GM21619 (cell line): Measurements from ENCODE around the gene DNAJC7.
"Not testable (repeated sequence)": the region's sequence is repeated elsewhere in the genome, so short reads cannot be mapped to it uniquely, and the experiment has no call there.

Experiments
- ATAC-seq: cut with Tn5 transposase; IDR thresholded peaks from one replicate; pipeline ENCODE4 v1.9.1; 2021; ENCODE audit not compliant: unreplicated experiment

Gene DNAJC7

GRCh38 chr17:42013740-42014139, 3.5 kb downstream of the DNAJC7 start:
- not testable (repeated sequence) for ATAC-seq

DNA sequence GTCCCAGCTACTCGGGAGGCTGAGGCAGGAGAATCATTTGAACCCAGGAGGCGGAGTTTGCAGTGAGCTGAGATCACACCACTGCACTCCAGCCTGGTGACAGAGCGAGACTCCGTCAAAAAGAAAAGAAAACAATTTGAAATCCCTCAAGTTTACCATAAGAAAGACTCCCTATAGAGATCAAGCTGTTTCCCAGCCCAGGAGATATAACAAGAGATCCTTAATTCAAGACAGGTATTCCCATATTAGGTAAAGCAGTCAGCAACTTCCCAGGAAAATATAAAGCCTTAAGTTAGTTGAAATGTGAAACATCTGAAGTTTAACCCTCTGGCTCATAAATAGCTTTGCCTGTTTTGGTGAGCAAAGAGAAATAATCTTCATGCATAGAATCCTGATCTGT, 4.9 kb downstream of the DNAJC7 start:
- not testable (repeated sequence) for ATAC-seq

GRCh38 chr17:42010898-42011516, 6.2 kb downstream of the DNAJC7 start:
- no peak for ATAC-seq

- ATAC-seq, result not testable (repeated sequence)
These were observed 7.0 kb downstream of the DNAJC7 start for GRCh38 chr17:42010266-42010680.

DNA sequence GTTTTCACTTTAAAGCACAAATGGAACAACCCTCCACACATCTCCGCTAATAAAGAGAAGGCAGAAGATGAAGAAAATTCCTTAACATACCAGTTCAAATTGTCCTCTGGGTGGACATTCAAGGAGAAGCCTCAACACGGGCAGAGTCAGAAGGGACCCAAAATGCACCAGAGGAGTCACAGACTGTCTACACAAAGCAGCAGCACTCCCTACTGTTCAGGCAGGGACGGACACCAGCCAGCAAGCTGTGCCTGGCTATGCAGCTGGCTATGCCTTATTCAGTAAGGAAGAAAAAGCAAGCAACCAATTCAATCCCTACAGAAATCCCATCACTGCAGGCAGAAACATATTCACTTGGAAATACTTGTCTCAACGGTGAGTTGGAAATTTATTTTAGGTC, 8.1 kb downstream of the DNAJC7 start:
- no peak for ATAC-seq

DNA sequence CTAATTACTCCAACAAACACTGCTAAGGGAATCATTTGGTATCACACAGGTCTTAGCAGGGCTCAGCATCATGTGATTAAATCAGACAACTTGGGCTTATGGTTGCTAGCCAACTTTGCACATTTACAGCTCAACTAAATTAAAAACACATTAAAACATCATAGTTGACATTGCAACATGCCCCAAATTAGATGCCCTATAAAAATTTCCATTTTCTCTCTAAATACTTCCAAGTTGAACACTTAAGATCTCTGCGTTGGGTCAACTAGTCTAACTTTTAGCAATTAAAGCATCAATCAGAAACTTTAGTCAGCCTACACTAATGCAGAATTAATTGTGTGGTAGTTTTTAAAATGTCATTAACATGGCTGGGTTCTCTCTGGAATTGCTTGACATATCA, 12.1 kb downstream of the DNAJC7 start:
- no peak for ATAC-seq

DNA sequence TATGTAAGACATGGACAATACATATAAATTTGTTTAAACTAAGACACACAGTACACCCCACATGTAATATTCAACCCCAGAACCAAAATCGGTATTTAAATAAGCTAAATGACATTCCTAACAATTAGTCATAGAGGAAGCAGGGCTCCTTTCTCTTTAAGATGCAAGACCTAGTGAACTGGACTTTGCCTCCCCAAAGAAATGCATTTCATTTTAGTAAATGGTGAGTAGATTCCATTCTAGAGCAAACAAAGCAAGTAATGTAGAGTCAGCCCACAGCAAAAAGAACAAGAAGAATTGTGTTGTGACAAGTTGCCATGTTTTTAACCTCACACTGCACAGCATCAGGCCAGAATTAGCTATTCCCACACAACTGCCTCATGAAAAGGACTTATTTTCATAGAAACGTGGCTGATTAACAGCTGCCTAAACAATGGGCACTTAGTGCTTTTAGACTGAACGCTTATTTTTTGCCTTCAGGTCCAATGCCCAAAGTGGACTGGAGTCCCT, 14.4 kb downstream of the DNAJC7 start:
- ATAC-seq, result no peak

DNA sequence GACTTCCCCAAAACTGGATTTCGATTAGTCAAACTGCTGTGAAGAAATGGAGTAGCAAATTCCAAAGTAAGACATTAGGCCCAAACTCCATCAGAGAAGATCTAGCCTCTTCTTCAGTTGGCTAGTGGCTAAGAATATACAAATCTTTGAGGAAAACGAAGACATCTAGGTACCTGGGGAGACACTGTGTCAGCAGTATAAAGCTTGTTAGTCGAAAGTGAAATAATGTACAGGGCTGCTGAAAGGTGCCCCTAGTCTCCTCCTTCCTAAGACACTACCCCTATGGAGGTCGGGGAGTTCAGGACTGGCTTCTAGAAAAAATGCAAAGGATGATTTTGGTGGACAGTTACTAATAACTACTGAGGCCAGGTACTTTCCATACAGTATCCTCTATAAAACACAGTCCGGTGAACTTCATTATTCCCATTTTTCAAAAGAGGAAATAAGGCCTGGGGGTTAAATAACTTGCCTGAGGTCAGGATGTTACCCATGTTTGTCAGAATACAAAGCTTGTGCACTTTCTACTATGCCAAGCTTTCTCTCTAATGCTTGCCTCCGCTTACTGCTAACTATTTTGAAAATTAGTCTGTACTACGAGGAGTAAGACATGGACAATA, 15.0 kb downstream of the DNAJC7 start:
- ATAC-seq, result no peak

GRCh38 chr17:42001729-42002128, 15.5 kb downstream of the DNAJC7 start:
- no peak for ATAC-seq

- no peak for ATAC-seq
These were observed 16.7 kb downstream of the DNAJC7 start for GRCh38 chr17:42000413-42001133.

- ATAC-seq, result no peak
These were observed 18.7 kb downstream of the DNAJC7 start for GRCh38 chr17:41998497-41998896.

DNA sequence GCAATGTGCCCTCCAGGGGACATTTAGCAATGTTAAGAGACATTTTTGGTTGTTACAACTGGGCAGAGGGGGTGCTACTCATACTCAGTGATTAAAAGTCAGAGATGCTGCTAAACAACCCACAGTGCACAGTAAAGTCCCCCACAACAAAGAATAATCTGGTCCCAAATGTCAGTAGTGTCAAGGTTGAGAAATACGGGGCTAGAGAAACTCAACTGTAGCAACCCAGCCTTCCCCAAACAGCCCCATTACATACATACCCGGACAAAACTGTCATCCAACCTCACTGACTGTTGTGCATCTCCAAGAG, 20.4 kb downstream of the DNAJC7 start:
- no peak for ATAC-seq

DNA sequence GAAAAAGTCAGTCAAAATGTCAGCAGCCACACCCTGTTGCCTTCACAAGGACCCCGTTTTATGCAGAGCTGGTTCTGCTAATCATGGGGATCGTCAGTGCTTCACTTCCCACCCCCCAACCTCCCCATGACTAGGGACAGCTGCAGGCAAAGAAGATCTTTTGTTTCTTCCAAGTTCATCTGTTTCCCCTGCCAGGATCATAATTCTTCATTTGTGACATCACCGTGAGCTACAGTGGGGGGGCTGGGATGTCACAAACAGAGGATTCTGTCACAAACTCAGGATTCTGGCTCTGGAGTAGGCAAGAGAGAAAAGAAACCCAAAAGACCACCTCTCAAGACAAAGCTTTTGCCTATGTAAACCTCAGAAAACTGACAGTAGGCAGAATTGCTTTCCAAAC, 24.7 kb downstream of the DNAJC7 start:
- ATAC-seq, result no peak

GRCh38 chr17:41989702-41990419, 27.4 kb downstream of the DNAJC7 start:
- ATAC-seq, result no peak

- ATAC-seq, result no peak
These were observed 28.8 kb downstream of the DNAJC7 start for GRCh38 chr17:41988418-41988817.

GRCh38 chr17:41987642-41988041, 29.6 kb downstream of the DNAJC7 start:
- ATAC-seq, result no peak

- ATAC-seq, result no peak
These were observed 30.6 kb downstream of the DNAJC7 start for GRCh38 chr17:41986634-41987033.

GRCh38 chr17:41985919-41986318, 31.3 kb downstream of the DNAJC7 start:
- no peak for ATAC-seq

GRCh38 chr17:41984454-41984853, 32.8 kb downstream of the DNAJC7 start:
- ATAC-seq, result no peak

- no peak for ATAC-seq
These were observed 35.0 kb downstream of the DNAJC7 start for GRCh38 chr17:41982026-41982760.

DNA sequence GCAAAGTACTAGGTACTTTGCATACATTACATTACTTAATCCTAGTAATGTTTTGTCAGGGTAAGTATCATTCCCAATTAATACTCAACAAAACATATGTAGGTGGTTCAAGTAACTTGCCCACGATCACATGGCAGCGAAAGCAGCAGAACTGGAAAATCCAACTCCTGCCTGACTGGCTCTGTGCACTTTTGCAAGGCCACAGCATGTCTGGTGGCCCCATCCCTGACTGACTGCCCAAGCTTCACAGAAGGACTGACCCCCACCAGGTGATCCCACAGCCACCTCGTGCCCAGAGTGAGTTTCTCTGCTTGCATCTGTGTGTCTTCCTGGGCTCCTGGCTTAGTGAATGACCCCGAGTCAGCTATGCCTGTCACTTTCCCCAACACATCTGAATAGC, 39.2 kb downstream of the DNAJC7 start:
- ATAC-seq, result no peak
